Endothelial cell of umbilical vein (primary cell): ENCODE data around the gene CCBE1. TPM values are rescaled to one million over a fixed set of nuclear protein-coding genes. Genes with fewer than 3 reads are reported as not detected.

Experiments used
- BruUV-seq: library from RNA; stranded (reverse); fragments of 400-500 nt; replicated peaks from 2 replicates; lab custom pipeline; 2021; lab: Mats Ljungman, UMichigan
- CTCF ChIA-PET: fragments of 300-600, 350-600 bp; sonication (Branson Sonifier 250); formaldehyde crosslinking; loops from one replicate; lab custom pipeline; 2021; ENCODE audit warnings: antibody characterized with exemption, inconsistent platforms; lab: Charles Lee
- POLR2A ChIA-PET: fragments of 300-600, 350-600 bp; sonication (Branson Sonifier 250); formaldehyde crosslinking; loops from one replicate; lab custom pipeline; 2021; ENCODE audit warnings: antibody characterized with exemption, inconsistent platforms; lab: Charles Lee
- DNase-seq: peaks from one replicate; pipeline ENCODE4 v3.0.0-alpha.2; 2011; ENCODE audit warnings: low read depth, low spot score
- FAIRE-seq: peaks from 2 replicates; lab custom pipeline; 2011; peaks lifted over from hg19 to GRCh38; lab: Jason Lieb, UNC
- H2AFZ ChIP-seq: 2 replicates; pipeline ENCODE4 v1.6.0; 2012; ENCODE audit warnings: low read depth, low read length, control low read depth, inconsistent platforms
- H3K27ac ChIP-seq: 2 replicates; pipeline ENCODE4 v1.5.1; 2011; ENCODE audit warnings: low read depth, mild to moderate bottlenecking, control low read depth, low read length, moderate library complexity; ENCODE audit not compliant: insufficient read depth
- H3K27me3 ChIP-seq, 2 experiments: 2 replicates each; pipeline versions ENCODE4 v1.6.0 to v1.6.1; 2011; ENCODE audit warnings: low read length in 2 of 2, mixed read lengths in 1 of 2; ENCODE audit not compliant: control insufficient read depth in 2 of 2, insufficient read depth in 2 of 2
- H3K36me3 ChIP-seq, 2 experiments: 2 replicates in 1 of 2; 3 replicates in 1 of 2; pipeline ENCODE4 v1.5.1; 2011; ENCODE audit warnings: low read length in 2 of 2, mild to moderate bottlenecking in 1 of 2, moderate library complexity in 1 of 2; ENCODE audit not compliant: control insufficient read depth in 2 of 2, insufficient read depth in 2 of 2; ENCODE audit errors: extremely low read depth in 1 of 2
- H3K4me1 ChIP-seq: 3 replicates; pipeline ENCODE4 v1.5.1; 2011; ENCODE audit warnings: mild to moderate bottlenecking, low read length; ENCODE audit not compliant: control insufficient read depth, insufficient read depth; ENCODE audit errors: extremely low read depth
- H3K4me2 ChIP-seq: 2 replicates; pipeline ENCODE4 v1.6.1; 2011; ENCODE audit warnings: low read length, control low read depth, mixed read lengths; ENCODE audit not compliant: insufficient read depth
- H3K4me3 ChIP-seq, 3 experiments: fragments of 200-600 bp in 1 of 3; sonication (generic), shearing (Covaris generic) in 1 of 3; replicated peaks in 1 of 3; 2 replicates each; pipeline ENCODE4 v1.5.1; 2011 to 2016; ENCODE audit warnings: control low read depth in 3 of 3, low read length in 3 of 3, mild to moderate bottlenecking in 2 of 3, inconsistent platforms in 1 of 3, low read depth in 1 of 3, moderate library complexity in 1 of 3; ENCODE audit not compliant: insufficient read depth in 1 of 3
- H3K79me2 ChIP-seq: 2 replicates; pipeline ENCODE4 v1.6.0; 2012; ENCODE audit warnings: low read length, inconsistent platforms; ENCODE audit not compliant: control insufficient read depth, insufficient read depth
- H3K9ac ChIP-seq: replicated peaks from 2 replicates; pipeline ENCODE3; 2011; ENCODE audit warnings: low read length, control low read depth; ENCODE audit not compliant: insufficient read depth; ENCODE audit errors: extremely low read depth
- H3K9me1 ChIP-seq: replicated peaks from 3 replicates; pipeline ENCODE4 v1.6.0; 2011; ENCODE audit warnings: mild to moderate bottlenecking, low read length; ENCODE audit not compliant: control insufficient read depth, insufficient read depth; ENCODE audit errors: extremely low read depth
- H3K9me3 ChIP-seq: replicated peaks from 2 replicates; pipeline ENCODE4 v1.5.1; 2012; ENCODE audit warnings: low read length, inconsistent platforms; ENCODE audit not compliant: control insufficient read depth, insufficient read depth
- H4K20me1 ChIP-seq: replicated peaks from 2 replicates; pipeline ENCODE3; 2011; ENCODE audit warnings: mild to moderate bottlenecking, low read length; ENCODE audit not compliant: control insufficient read depth, insufficient read depth; ENCODE audit errors: extremely low read depth
- EZH2 ChIP-seq: IDR thresholded peaks from 2 replicates; pipeline ENCODE4 v1.6.1; 2012; ENCODE audit warnings: borderline replicate concordance, low read depth, mild to moderate bottlenecking, moderate library complexity, low read length, inconsistent platforms; ENCODE audit not compliant: severe bottlenecking
- FOS ChIP-seq: IDR thresholded peaks from 2 replicates; pipeline ENCODE4 v1.6.1; 2011; ENCODE audit warnings: mild to moderate bottlenecking, low read length, moderate library complexity, borderline replicate concordance; ENCODE audit not compliant: insufficient read depth
- GATA2 ChIP-seq: IDR thresholded peaks from 2 replicates; pipeline ENCODE4 v1.7.0; 2011; ENCODE audit warnings: low read depth, mild to moderate bottlenecking, moderate library complexity, mixed read lengths, low read length; ENCODE audit not compliant: insufficient read length, insufficient read depth
- JUN ChIP-seq: IDR thresholded peaks from 2 replicates; pipeline ENCODE4 v1.6.1; 2011; ENCODE audit warnings: borderline replicate concordance, low read depth; ENCODE audit not compliant: insufficient read length, insufficient read depth
- MAX ChIP-seq: IDR thresholded peaks from 2 replicates; pipeline ENCODE4 v1.6.1; 2011; ENCODE audit not compliant: insufficient read depth, insufficient read length
- MYC ChIP-seq: IDR thresholded peaks from one replicate; pipeline ENCODE4 v1.6.1; 2011; ENCODE audit warnings: mild to moderate bottlenecking, low read depth, low read length
- POLR2A ChIP-seq: IDR thresholded peaks from 2 replicates; pipeline ENCODE4 v1.6.1; 2012; ENCODE audit warnings: low read depth, mild to moderate bottlenecking, control low read depth, low read length
- POLR2AphosphoS5 ChIP-seq: IDR thresholded peaks from 2 replicates; pipeline ENCODE4 v1.6.1; 2012; ENCODE audit warnings: low read depth, mild to moderate bottlenecking, control low read depth, low read length, moderate library complexity; ENCODE audit not compliant: insufficient read depth
- dilution Hi-C: fragments of 300-500 bp; cut with MboI; formaldehyde crosslinking; loops from one replicate; pipeline ENCODE4 v1.15.0; 2019; ENCODE audit warnings: low sequenced_read_pairs; ENCODE audit not compliant: extremely low pct_ligation_motif_present
- intact Hi-C: fragments of 100-400 bp; cut with micrococcal nuclease; formaldehyde crosslinking; loops from one replicate; pipeline ENCODE4 v1.10.0; 2022
- polyA plus RNA-seq, 4 experiments: library from polyadenylated mRNA; depleted of rRNA in 3 of 4; stranded (reverse) in 3 of 4; unstranded in 1 of 4; fragments of >200 nt; gene quantifications; 2 replicates each; pipeline versions ENCODE4 v1.2.1 to v1.2.3, GENCODE V29; 2011 to 2012; ENCODE audit warnings: missing spikeins in 1 of 4
- total RNA-seq: library from RNA; stranded (reverse); gene quantifications from 2 replicates; pipeline ENCODE4 v1.2.3, GENCODE V29; 2021
- TF ChIP-seq, protein P1 (sequence below), 2 donors: IDR thresholded peaks; 1 replicate in 1 of 2; 2 replicates in 1 of 2; pipeline ENCODE4 v1.5.1; 2011; ENCODE audit warnings: low read length in 2 of 2, mild to moderate bottlenecking in 2 of 2, moderate library complexity in 2 of 2, control low read depth in 1 of 2, inconsistent platforms in 1 of 2, low read depth in 1 of 2; ENCODE audit not compliant: insufficient read depth in 1 of 2; ENCODE audit errors: extremely low read depth in 1 of 2

CCBE1 gene
- total and polyA plus RNA-seq, 2 donors (not counting 3 experiments of a cell fraction or from before 2014, with no cell fraction given), result 0.04 TPM; not detected in 1

GRCh38 chr18:59540346-59540745 is 156.9 kb downstream of the CCBE1 start:
- no peak for TF ChIP-seq GATA2
- TF ChIP-seq FOS, result no peak
- TF ChIP-seq, protein P1, sequence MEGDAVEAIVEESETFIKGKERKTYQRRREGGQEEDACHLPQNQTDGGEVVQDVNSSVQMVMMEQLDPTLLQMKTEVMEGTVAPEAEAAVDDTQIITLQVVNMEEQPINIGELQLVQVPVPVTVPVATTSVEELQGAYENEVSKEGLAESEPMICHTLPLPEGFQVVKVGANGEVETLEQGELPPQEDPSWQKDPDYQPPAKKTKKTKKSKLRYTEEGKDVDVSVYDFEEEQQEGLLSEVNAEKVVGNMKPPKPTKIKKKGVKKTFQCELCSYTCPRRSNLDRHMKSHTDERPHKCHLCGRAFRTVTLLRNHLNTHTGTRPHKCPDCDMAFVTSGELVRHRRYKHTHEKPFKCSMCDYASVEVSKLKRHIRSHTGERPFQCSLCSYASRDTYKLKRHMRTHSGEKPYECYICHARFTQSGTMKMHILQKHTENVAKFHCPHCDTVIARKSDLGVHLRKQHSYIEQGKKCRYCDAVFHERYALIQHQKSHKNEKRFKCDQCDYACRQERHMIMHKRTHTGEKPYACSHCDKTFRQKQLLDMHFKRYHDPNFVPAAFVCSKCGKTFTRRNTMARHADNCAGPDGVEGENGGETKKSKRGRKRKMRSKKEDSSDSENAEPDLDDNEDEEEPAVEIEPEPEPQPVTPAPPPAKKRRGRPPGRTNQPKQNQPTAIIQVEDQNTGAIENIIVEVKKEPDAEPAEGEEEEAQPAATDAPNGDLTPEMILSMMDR (IDR thresholded peaks at IDR 0.05; ENCODE audit: extremely low read depth in 1 of 2, insufficient read depth in 1 of 2, low read depth in 1 of 2, low read length in 2 of 2), result no peak
- no peak for TF ChIP-seq POLR2A
- TF ChIP-seq JUN, result no peak
- no peak for TF ChIP-seq MAX
- TF ChIP-seq POLR2AphosphoS5, result no peak
- TF ChIP-seq EZH2, result no peak
- no peak for TF ChIP-seq MYC
- H3K9ac ChIP-seq, result no peak overlapping the region
- H3K36me3 ChIP-seq, result no peaks in the 10 kb centered on the region
- no peak overlapping the region for H3K27ac ChIP-seq
- H3K4me2 ChIP-seq, result no peak overlapping the region
- H3K79me2 ChIP-seq, result no peaks in the 10 kb centered on the region
- BruUV-seq, result no TSS peak
- ChIA-PET POLR2A (no interaction called here), CTCF (no interaction called here)
- no peaks in the 10 kb centered on the region for H3K9me1 ChIP-seq
- no peak overlapping the region for H2AFZ ChIP-seq
- no peaks in the 10 kb centered on the region for H3K9me3 ChIP-seq
- no peaks in the 10 kb centered on the region for H3K27me3 ChIP-seq
- FAIRE-seq (no peak), DNase-seq (no peak)
- intact Hi-C loops, result no loop called here
- H4K20me1 ChIP-seq, result no peaks in the 10 kb centered on the region
- H3K4me1 ChIP-seq, result no peaks in the 10 kb centered on the region
- H3K4me3 ChIP-seq, result no peak overlapping the region
- dilution Hi-C loops, result no loop called here
